GM18507 (cell line): Measurements from ENCODE around the gene PRR23B.

Experiments used
- DNase-seq: peaks from one replicate; pipeline ENCODE4 v3.0.0; 2011; ENCODE audit warnings: low read depth; ENCODE audit not compliant: insufficient read length; ENCODE audit errors: extremely low spot score
- FAIRE-seq: peaks from 2 replicates; lab custom pipeline; 2011; peaks lifted over from hg19 to GRCh38; lab: Jason Lieb, UNC

Gene PRR23B

GRCh38 chr3:138976047-138976446 is 44.7 kb downstream of the PRR23B start:
- no peak for FAIRE-seq
- DNase-seq = no peak

- DNase-seq = no peak
- FAIRE-seq = no peak
Observed at GRCh38 chr3:138975351-138975750, 45.4 kb downstream of the PRR23B start.

GRCh38 chr3:138974462-138974861 is 46.3 kb downstream of the PRR23B start:
- no peak for DNase-seq

GRCh38 chr3:138972941-138973340 is 47.8 kb downstream of the PRR23B start:
- FAIRE-seq = no peak
- no peak for DNase-seq

More at GRCh38 chr3:138974462-138974861, 46.3 kb downstream of the PRR23B start:
- no peak for FAIRE-seq

GRCh38 chr3:138971766-138972320 is 48.9 kb downstream of the PRR23B start:
- DNase-seq = no peak

More at GRCh38 chr3:138971766-138972320, 48.9 kb downstream of the PRR23B start:
- no peak for FAIRE-seq
